Hepatocyte (in vitro differentiated cells): ENCODE measurements around the gene CREG1.

Experiments
- EZH2 ChIP-seq: fragments of 200-600 bp; sonication (generic); IDR thresholded peaks from 2 replicates; pipeline ENCODE4 v1.6.1; 2016; ENCODE audit warnings: antibody characterized with exemption, mild to moderate bottlenecking, borderline replicate concordance
- TF ChIP-seq, protein P1 (sequence below): fragments of 200-600 bp; sonication (generic); IDR thresholded peaks from 2 replicates; pipeline ENCODE4 v1.5.1; 2016; ENCODE audit warnings: antibody characterized with exemption, mild to moderate bottlenecking; ENCODE audit not compliant: poor library complexity

DNA sequence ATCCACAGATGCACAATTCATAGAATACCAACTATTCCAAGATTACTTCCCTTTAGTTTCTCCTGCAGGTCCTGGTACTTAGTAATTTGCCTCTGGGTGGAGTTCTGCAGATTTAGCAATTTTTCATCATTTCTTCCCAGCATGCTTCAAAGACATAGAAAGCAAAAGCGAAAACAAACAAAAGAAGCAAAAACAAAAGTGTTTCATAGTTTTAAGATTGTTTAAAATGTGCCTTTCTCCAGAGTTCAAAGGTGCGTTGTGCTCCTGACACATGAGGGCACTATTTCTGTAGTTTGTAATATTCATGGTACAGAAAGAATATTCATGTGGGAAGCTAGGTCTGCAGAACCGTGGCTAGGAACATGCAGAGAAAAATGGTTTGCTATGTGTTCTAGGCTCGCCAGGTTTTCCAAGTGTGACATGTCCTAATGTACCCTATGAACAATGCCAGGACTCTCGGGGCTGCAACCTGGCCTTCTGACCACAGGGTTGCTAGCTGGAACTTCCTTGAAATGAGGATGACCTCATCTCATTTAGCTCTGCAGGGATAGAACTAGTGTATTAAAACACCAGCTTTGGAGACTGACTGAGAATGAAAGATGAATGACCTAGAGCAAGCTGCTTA is 46.5 kb upstream of the CREG1 start:
- no peak for TF ChIP-seq EZH2
- TF ChIP-seq, protein P1, sequence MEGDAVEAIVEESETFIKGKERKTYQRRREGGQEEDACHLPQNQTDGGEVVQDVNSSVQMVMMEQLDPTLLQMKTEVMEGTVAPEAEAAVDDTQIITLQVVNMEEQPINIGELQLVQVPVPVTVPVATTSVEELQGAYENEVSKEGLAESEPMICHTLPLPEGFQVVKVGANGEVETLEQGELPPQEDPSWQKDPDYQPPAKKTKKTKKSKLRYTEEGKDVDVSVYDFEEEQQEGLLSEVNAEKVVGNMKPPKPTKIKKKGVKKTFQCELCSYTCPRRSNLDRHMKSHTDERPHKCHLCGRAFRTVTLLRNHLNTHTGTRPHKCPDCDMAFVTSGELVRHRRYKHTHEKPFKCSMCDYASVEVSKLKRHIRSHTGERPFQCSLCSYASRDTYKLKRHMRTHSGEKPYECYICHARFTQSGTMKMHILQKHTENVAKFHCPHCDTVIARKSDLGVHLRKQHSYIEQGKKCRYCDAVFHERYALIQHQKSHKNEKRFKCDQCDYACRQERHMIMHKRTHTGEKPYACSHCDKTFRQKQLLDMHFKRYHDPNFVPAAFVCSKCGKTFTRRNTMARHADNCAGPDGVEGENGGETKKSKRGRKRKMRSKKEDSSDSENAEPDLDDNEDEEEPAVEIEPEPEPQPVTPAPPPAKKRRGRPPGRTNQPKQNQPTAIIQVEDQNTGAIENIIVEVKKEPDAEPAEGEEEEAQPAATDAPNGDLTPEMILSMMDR, result peak; percentile 63
